H1 (cell line): ENCODE measurements around the gene ITGB1BP1. TPM values are rescaled to one million over a fixed set of nuclear protein-coding genes. Genes with fewer than 3 reads are reported as not detected.
A peak's percentile ranks its signal among the peaks of the same experiment; 100 is the strongest.

Experiments used
- CTCF ChIA-PET: fragments of 300-600 bp; sonication (Branson Sonifier 250); formaldehyde crosslinking; loops from one replicate; lab custom pipeline; 2021; ENCODE audit not compliant: partially characterized antibody; lab: Charles Lee
- POLR2A ChIA-PET: fragments of 300-600 bp; sonication (Branson Sonifier 250); formaldehyde crosslinking; loops from one replicate; lab custom pipeline; 2021; ENCODE audit warnings: inconsistent platforms; ENCODE audit not compliant: partially characterized antibody; lab: Charles Lee
- DNase-seq, 2 experiments: peaks; one replicate each; pipeline versions ENCODE4 v3.0.0 to v3.0.0-alpha.2; 2010 to 2022; ENCODE audit warnings: low spot score in 2 of 2, low read depth in 1 of 2, mixed read lengths in 1 of 2
- FAIRE-seq: peaks from 2 replicates; lab custom pipeline; 2011; peaks lifted over from hg19 to GRCh38; lab: Jason Lieb, UNC
- H2AFZ ChIP-seq: 2 replicates; pipeline ENCODE4 v1.8.1; 2012; ENCODE audit warnings: low read length, inconsistent platforms
- H2AK5ac ChIP-seq: 2 replicates; pipeline ENCODE4 v1.6.1; 2013; ENCODE audit warnings: low read depth, low read length
- H2BK120ac ChIP-seq: replicated peaks from 2 replicates; pipeline ENCODE3; 2013; ENCODE audit warnings: low read depth, low read length, inconsistent platforms
- H2BK12ac ChIP-seq: 2 replicates; pipeline ENCODE4 v1.6.1; 2013; ENCODE audit warnings: low read depth, low read length
- H2BK15ac ChIP-seq: 2 replicates; pipeline ENCODE4 v1.6.1; 2013; ENCODE audit warnings: low read length
- H2BK20ac ChIP-seq: 2 replicates; pipeline ENCODE4 v1.6.1; 2013; ENCODE audit warnings: low read length
- H2BK5ac ChIP-seq: 2 replicates; pipeline ENCODE4 v1.6.1; 2013; ENCODE audit warnings: low read depth, low read length
- H3K14ac ChIP-seq: 2 replicates; pipeline ENCODE4 v1.6.1; 2013; ENCODE audit warnings: inconsistent platforms; ENCODE audit not compliant: insufficient read length
- H3K18ac ChIP-seq: 2 replicates; pipeline ENCODE4 v1.6.1; 2013; ENCODE audit warnings: low read length; ENCODE audit errors: extremely low read depth
- H3K23ac ChIP-seq: 2 replicates; pipeline ENCODE4 v1.6.1; 2013; ENCODE audit warnings: inconsistent platforms; ENCODE audit not compliant: insufficient read length
- H3K23me2 ChIP-seq: 2 replicates; pipeline ENCODE4 v1.6.1; 2013; ENCODE audit warnings: low read depth, low read length
- H3K27ac ChIP-seq: 2 replicates; pipeline ENCODE4 v1.6.1; 2011; ENCODE audit warnings: low read depth, low read length, inconsistent platforms
- H3K27me3 ChIP-seq, 4 experiments: replicated peaks in 1 of 4; 1 replicate in 1 of 4; 2 replicates in 3 of 4; pipeline versions ENCODE4 v1.6.1 to v1.8.1; 2011 to 2013; ENCODE audit warnings: low read length in 3 of 4, mild to moderate bottlenecking in 3 of 4, inconsistent platforms in 2 of 4, mixed read lengths in 2 of 4, moderate library complexity in 1 of 4; ENCODE audit not compliant: control insufficient read depth in 3 of 4, insufficient read depth in 3 of 4; ENCODE audit errors: extremely low read depth in 1 of 4
- H3K36me3 ChIP-seq, 4 experiments: 2 replicates each; pipeline versions ENCODE4 v1.6.1 to v1.8.1; 2011 to 2013; ENCODE audit warnings: mild to moderate bottlenecking in 4 of 4, low read length in 3 of 4, moderate library complexity in 2 of 4, control low read depth in 1 of 4, inconsistent platforms in 1 of 4; ENCODE audit not compliant: insufficient read depth in 4 of 4, control insufficient read depth in 2 of 4
- H3K4ac ChIP-seq: replicated peaks from 2 replicates; pipeline ENCODE3; 2013; ENCODE audit warnings: low read length, low read depth, mixed read lengths, inconsistent platforms; ENCODE audit not compliant: insufficient read length
- H3K4me1 ChIP-seq, 4 experiments: replicated peaks in 1 of 4; 1 replicate in 1 of 4; 2 replicates in 3 of 4; pipeline versions ENCODE4 v1.6.1 to v1.8.1; 2011 to 2013; ENCODE audit warnings: low read length in 3 of 4, inconsistent platforms in 2 of 4, mixed read lengths in 1 of 4; ENCODE audit not compliant: insufficient read depth in 4 of 4, control insufficient read depth in 3 of 4
- H3K4me2 ChIP-seq, 2 experiments: 2 replicates each; pipeline versions ENCODE4 v1.6.1 to v1.8.1; 2011 to 2013; ENCODE audit warnings: low read depth in 2 of 2, low read length in 2 of 2, control low read depth in 1 of 2, inconsistent platforms in 1 of 2, mild to moderate bottlenecking in 1 of 2; ENCODE audit not compliant: insufficient read depth in 1 of 2
- H3K4me3 ChIP-seq, 4 experiments: fragments of 200-600, 300-600 bp in 1 of 4; sonication (generic), shearing (Covaris generic), sonication (Bioruptor Twin) in 1 of 4; 2 replicates each; pipeline versions ENCODE4 v1.5.1 to v1.8.1; 2011 to 2016; ENCODE audit warnings: low read length in 4 of 4, low read depth in 3 of 4, control low read depth in 2 of 4, inconsistent platforms in 2 of 4, mild to moderate bottlenecking in 2 of 4, mixed read lengths in 1 of 4, moderate library complexity in 1 of 4; ENCODE audit not compliant: insufficient read depth in 2 of 4; ENCODE audit errors: extremely low read depth in 1 of 4
- H3K56ac ChIP-seq: replicated peaks from 2 replicates; pipeline ENCODE3; 2013; ENCODE audit warnings: low read depth, mild to moderate bottlenecking, mixed read lengths, low read length, inconsistent platforms; ENCODE audit not compliant: insufficient read length
- H3K79me1 ChIP-seq: 2 replicates; pipeline ENCODE4 v1.6.1; 2013; ENCODE audit warnings: low read depth, low read length, control low read depth
- H3K79me2 ChIP-seq, 2 experiments: 2 replicates each; pipeline versions ENCODE4 v1.6.1 to v1.8.1; 2012 to 2013; ENCODE audit warnings: low read length in 2 of 2, mild to moderate bottlenecking in 2 of 2, inconsistent platforms in 1 of 2; ENCODE audit not compliant: insufficient read depth in 2 of 2, control insufficient read depth in 1 of 2
- H3K9ac ChIP-seq, 4 experiments: replicated peaks in 1 of 4; 1 replicate in 1 of 4; 2 replicates in 3 of 4; pipeline versions ENCODE4 v1.6.1 to v1.8.1; 2011 to 2013; ENCODE audit warnings: low read depth in 3 of 4, low read length in 3 of 4, control low read depth in 2 of 4, mild to moderate bottlenecking in 2 of 4, moderate library complexity in 2 of 4, inconsistent platforms in 1 of 4; ENCODE audit errors: extremely low read depth in 1 of 4
- H3K9me3 ChIP-seq, 2 experiments: 2 replicates each; pipeline versions ENCODE4 v1.6.1 to v1.8.1; 2012 to 2013; ENCODE audit warnings: mild to moderate bottlenecking in 2 of 2, moderate library complexity in 2 of 2, control low read depth in 1 of 2, inconsistent platforms in 1 of 2, low read depth in 1 of 2, low read length in 1 of 2, mixed read lengths in 1 of 2; ENCODE audit not compliant: insufficient read depth in 2 of 2
- H4K20me1 ChIP-seq, 2 experiments: replicated peaks in 1 of 2; 2 replicates each; pipeline versions ENCODE3 to v1.8.1; 2011 to 2013; ENCODE audit warnings: inconsistent platforms in 2 of 2, low read length in 2 of 2, mild to moderate bottlenecking in 1 of 2; ENCODE audit not compliant: insufficient read depth in 2 of 2, control insufficient read depth in 1 of 2
- H4K5ac ChIP-seq: 2 replicates; pipeline ENCODE4 v1.6.1; 2013; ENCODE audit warnings: low read length, low read depth, mixed read lengths, inconsistent platforms; ENCODE audit not compliant: insufficient read length
- H4K8ac ChIP-seq: 2 replicates; pipeline ENCODE4 v1.8.0; 2013; ENCODE audit warnings: mild to moderate bottlenecking, moderate library complexity, low read length, inconsistent platforms; ENCODE audit not compliant: insufficient read depth; ENCODE audit errors: extremely low read depth
- H4K91ac ChIP-seq: replicated peaks from 2 replicates; pipeline ENCODE3; 2013; ENCODE audit warnings: low read length, mixed read lengths, inconsistent platforms; ENCODE audit not compliant: insufficient read length
- ATF3 ChIP-seq: IDR thresholded peaks from 2 replicates; pipeline ENCODE4 v1.6.1; 2011; ENCODE audit warnings: low read depth, mild to moderate bottlenecking, low read length; ENCODE audit not compliant: insufficient read depth
- CTCF ChIP-seq, 3 experiments: IDR thresholded peaks; 1 replicate in 2 of 3; 2 replicates in 1 of 3; pipeline versions ENCODE4 v1.5.1 to v1.6.1; 2011; ENCODE audit warnings: low read length in 3 of 3, mild to moderate bottlenecking in 3 of 3, inconsistent platforms in 2 of 3, low read depth in 1 of 3, moderate library complexity in 1 of 3; ENCODE audit not compliant: insufficient read depth in 1 of 3; ENCODE audit errors: control extremely low read depth in 1 of 3
- PHF8 ChIP-seq: fragments of 200-600 bp; sonication (generic); conservative IDR thresholded peaks from 2 replicates; pipeline ENCODE4 v1.7.1; 2012; ENCODE audit warnings: low read depth, mild to moderate bottlenecking, inconsistent platforms, low read length, moderate library complexity
- RAD21 ChIP-seq, 2 experiments: IDR thresholded peaks in 1 of 2; conservative IDR thresholded peaks in 1 of 2; 2 replicates each; pipeline ENCODE4 v1.6.1; 2011; ENCODE audit warnings: low read depth in 2 of 2, low read length in 2 of 2, improper control_type of control experiment in 1 of 2, inconsistent platforms in 1 of 2, mild to moderate bottlenecking in 1 of 2, moderate library complexity in 1 of 2
- WGBS, 2 experiments: shearing (Covaris generic) in 1 of 2; methylation state at CpG; one replicate each; pipeline versions ENCODE4 v1.1.6 to v1.1.7; 2013 to 2015; ENCODE audit warnings: low lambda C conversion rate in 2 of 2, mixed read lengths in 2 of 2, inconsistent platforms in 1 of 2, low coverage in 1 of 2, missing lambda C conversion rate in 1 of 2; ENCODE audit not compliant: insufficient replicate concordance in 2 of 2, insufficient coverage in 1 of 2, insufficient read length in 1 of 2; ENCODE audit errors: extremely low coverage in 1 of 2, missing lambda C conversion rate in 1 of 2; 5-methylcytosine and 5-hydroxymethylcytosine counted together
- polyA plus RNA-seq, 7 experiments: library from polyadenylated mRNA; depleted of rRNA in 3 of 7; stranded (reverse) in 5 of 7; unstranded in 2 of 7; fragments of >200 nt in 5 of 7; fragments of 200-250 nt in 2 of 7; gene quantifications; 1 replicate in 5 of 7; 2 replicates in 1 of 7; 4 replicates in 1 of 7; pipeline versions ENCODE4 v1.2.1 to v1.2.3, GENCODE V29; 2011 to 2013; ENCODE audit warnings: missing spikeins in 2 of 7, mixed read lengths in 2 of 7
- total RNA-seq: library from RNA; stranded (reverse); fragmentation: NEBNext Ultra II Directional; extraction: Animal tissue kit (Norgen Biotek cat#: 25700); gene quantifications from 2 replicates; pipeline ENCODE4 v1.2.1, GENCODE V29; 2021

The ITGB1BP1 gene
- total and polyA plus RNA-seq, 2 of the 8 experiments (the other 6 are each of a cell fraction or from before 2014, with no cell fraction given) = 16.1 to 45.4 TPM

- no peaks in the 10 kb centered on the region for H4K20me1 ChIP-seq
- ChIA-PET POLR2A (no interaction called here), CTCF (no interaction called here)
- H3K14ac ChIP-seq = no peak overlapping the region
- no peak overlapping the region for H4K5ac ChIP-seq
- H3K18ac ChIP-seq = no peak overlapping the region
- H3K36me3 ChIP-seq = no peaks in the 10 kb centered on the region
- no peak overlapping the region for H2AK5ac ChIP-seq
- no peak overlapping the region for H3K4me2 ChIP-seq
- no peak overlapping the region for H3K4ac ChIP-seq
- H3K79me2 ChIP-seq = peaks cover 0 to 4% of the 10 kb centered on the region in 2 experiments; a peak in 1 of 4 replicates
- 0 out of 2 replicates have a peak, but pooled peaks cover under 1% of the 10 kb centered on the region for H3K23me2 ChIP-seq
- no peak overlapping the region for H3K9ac ChIP-seq
- H4K8ac ChIP-seq = no peak overlapping the region
- H2AFZ ChIP-seq = no peak overlapping the region
- no peaks in the 10 kb centered on the region for H3K4me1 ChIP-seq
- H3K56ac ChIP-seq = no peak overlapping the region
- no peak overlapping the region for H3K23ac ChIP-seq
- H3K27me3 ChIP-seq = peaks cover 0 to 3% (median 1%) of the 10 kb centered on the region in 4 experiments; a peak in 4 of 7 replicates
- 83% methylated on average over 7 of the region's 7 CpGs; no CpG with 5 or more reads in 1 of the 2 experiments for WGBS, 2 experiments
- no peak overlapping the region for H2BK5ac ChIP-seq
- no peaks in the 10 kb centered on the region for H3K9me3 ChIP-seq
- H3K4me3 ChIP-seq = no peak overlapping the region
- H2BK12ac ChIP-seq = no peak overlapping the region
- H3K27ac ChIP-seq = no peak overlapping the region
- H2BK15ac ChIP-seq = no peak overlapping the region
- no peak for FAIRE-seq
- no peak overlapping the region for H4K91ac ChIP-seq
- TF ChIP-seq CTCF (IDR thresholded peaks at IDR 0.05; ENCODE audit: control extremely low read depth in 1 of 3, insufficient read depth in 1 of 3, low read depth in 1 of 3, low read length in 3 of 3) = peak in 2 of 3 experiments; percentile 6 to 32; a peak in 3 of 4 replicates
- no peak for TF ChIP-seq PHF8
- TF ChIP-seq ATF3 = no peak
- peak; percentile 22 to 56; a peak in 3 of 4 replicates for TF ChIP-seq RAD21 (IDR thresholded peaks at IDR 0.05 in 1 of 2, conservative IDR thresholded peaks at IDR 0.05 in 1 of 2; ENCODE audit: low read depth in 2 of 2, low read length in 2 of 2)
- no peak overlapping the region for H2BK20ac ChIP-seq
- H2BK120ac ChIP-seq = no peak overlapping the region
- H3K79me1 ChIP-seq = peaks cover 2% of the 10 kb centered on the region
- no peak for DNase-seq
Observed at GRCh38 chr2:9416962-9417316, 6.4 kb downstream of the ITGB1BP1 start.
